B cell (primary cell): ENCODE data around the gene CHIA.

Source experiments
- EZH2 ChIP-seq: IDR thresholded peaks from 2 replicates; pipeline ENCODE4 v1.6.1; 2012; ENCODE audit warnings: borderline replicate concordance, low read depth, mild to moderate bottlenecking, moderate library complexity, low read length; ENCODE audit not compliant: insufficient read depth, poor library complexity, severe bottlenecking
- TF ChIP-seq, protein P1 (sequence below): fragments of 200-600 bp; IDR thresholded peaks from one replicate; pipeline ENCODE4 v1.8.0; 2022; ENCODE audit warnings: antibody characterized with exemption, mild to moderate bottlenecking

DNA sequence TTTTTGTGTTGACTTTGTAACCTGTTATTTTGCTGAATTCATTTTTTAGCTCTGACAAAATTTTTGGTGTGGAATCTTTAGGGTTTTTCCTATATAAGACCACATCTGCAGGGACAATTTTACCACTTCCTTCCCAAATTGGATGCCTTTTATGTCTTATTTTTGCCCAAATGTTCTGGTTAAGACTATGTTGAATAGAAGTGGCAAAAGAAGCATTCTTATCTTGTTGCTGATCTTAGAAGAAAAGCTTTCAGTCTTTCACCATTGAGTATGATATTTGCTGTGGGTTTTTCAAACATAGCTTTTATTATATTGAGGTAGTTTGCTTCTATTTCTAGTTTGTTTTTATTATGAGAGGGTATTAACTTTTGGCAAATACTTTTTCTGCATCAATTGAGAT, 3.7 kb downstream of the CHIA start:
- TF ChIP-seq, protein P1, sequence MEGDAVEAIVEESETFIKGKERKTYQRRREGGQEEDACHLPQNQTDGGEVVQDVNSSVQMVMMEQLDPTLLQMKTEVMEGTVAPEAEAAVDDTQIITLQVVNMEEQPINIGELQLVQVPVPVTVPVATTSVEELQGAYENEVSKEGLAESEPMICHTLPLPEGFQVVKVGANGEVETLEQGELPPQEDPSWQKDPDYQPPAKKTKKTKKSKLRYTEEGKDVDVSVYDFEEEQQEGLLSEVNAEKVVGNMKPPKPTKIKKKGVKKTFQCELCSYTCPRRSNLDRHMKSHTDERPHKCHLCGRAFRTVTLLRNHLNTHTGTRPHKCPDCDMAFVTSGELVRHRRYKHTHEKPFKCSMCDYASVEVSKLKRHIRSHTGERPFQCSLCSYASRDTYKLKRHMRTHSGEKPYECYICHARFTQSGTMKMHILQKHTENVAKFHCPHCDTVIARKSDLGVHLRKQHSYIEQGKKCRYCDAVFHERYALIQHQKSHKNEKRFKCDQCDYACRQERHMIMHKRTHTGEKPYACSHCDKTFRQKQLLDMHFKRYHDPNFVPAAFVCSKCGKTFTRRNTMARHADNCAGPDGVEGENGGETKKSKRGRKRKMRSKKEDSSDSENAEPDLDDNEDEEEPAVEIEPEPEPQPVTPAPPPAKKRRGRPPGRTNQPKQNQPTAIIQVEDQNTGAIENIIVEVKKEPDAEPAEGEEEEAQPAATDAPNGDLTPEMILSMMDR, result no peak
- TF ChIP-seq EZH2, result no peak
